ENCODE results near the gene MTRR. TPM values are rescaled to one million over a fixed set of nuclear protein-coding genes. Genes with fewer than 3 reads are reported as not detected.

Gene MTRR
- total and polyA plus RNA-seq, 2 of the 4 experiments (the other 2 are of a cell fraction), result 33.2 to 33.5 TPM

- Histone ChIP-seq H2AK9ac (replicated peaks; ENCODE audit: low read depth, low read length, poor library complexity) (no peak overlapping the region), H2BK20ac (ENCODE audit: low read depth, low read length) (no peak overlapping the region), H3K4me1 (ENCODE audit: control insufficient read depth, insufficient read depth, low read length) (peaks cover 8% of the 10 kb centered on the region; the same call in 1 of the 2 replicates), H2AK5ac (ENCODE audit: low read depth, low read length) (no peak overlapping the region), H4K20me1 (ENCODE audit: insufficient read depth, low read length) (peaks cover 6% of the 10 kb centered on the region; the same call in 1 of the 2 replicates), H3K9me3 (ENCODE audit: control insufficient read depth, insufficient read depth, low read length) (no peaks in the 10 kb centered on the region), H3K36me3 (ENCODE audit: control insufficient read depth, insufficient read depth, low read length) (peaks cover 13% of the 10 kb centered on the region), H4K91ac (ENCODE audit: insufficient read depth, low read depth, low read length) (no peak overlapping the region), H3K14ac (replicated peaks; ENCODE audit: low read depth, low read length) (no peak overlapping the region), H2BK120ac (ENCODE audit: low read depth, low read length) (no peak overlapping the region), H3K56ac (ENCODE audit: extremely low read depth, insufficient read depth, low read length) (no peak overlapping the region), H3K9ac (ENCODE audit: low read depth, low read length) (no peak overlapping the region), H3K23ac (ENCODE audit: low read depth, low read length) (no peak overlapping the region), H3K27me3 (ENCODE audit: control insufficient read depth, insufficient read depth, low read length) (no peaks in the 10 kb centered on the region), H3K4ac (ENCODE audit: low read depth, low read length) (no peak overlapping the region), H3K4me3 (ENCODE audit: insufficient read depth, low read depth, low read length) (no peak overlapping the region), H4K5ac (ENCODE audit: low read depth, low read length) (no peak overlapping the region), H3K4me2 (ENCODE audit: low read depth, low read length) (no peak overlapping the region), H3K79me1 (ENCODE audit: low read depth in 1 of 2, low read length in 2 of 2) (peaks cover 15 to 54% of the 10 kb centered on the region in 2 experiments), H2BK15ac (ENCODE audit: low read depth, low read length) (no peak overlapping the region), H3K27ac (ENCODE audit: insufficient read depth, low read length) (no peak overlapping the region), H2BK5ac (ENCODE audit: low read depth, low read length, poor library complexity, severe bottlenecking) (no peak overlapping the region), H3K18ac (ENCODE audit: low read depth, low read length) (no peak overlapping the region), H3K9me1 (ENCODE audit: insufficient read depth, low read length) (0 out of 2 replicates have a peak, but pooled peaks cover 4% of the 10 kb centered on the region), H4K8ac (ENCODE audit: low read depth in 2 of 2, low read length in 2 of 2) (no peak overlapping the region), H2AFZ (replicated peaks; ENCODE audit: low read length, poor library complexity) (no peak overlapping the region)
- WGBS, 2 experiments (ENCODE audit: extremely low coverage in 2 of 2, insufficient read length in 1 of 2), result no CpG with 5 or more reads among the region's 4 CpGs
- in situ Hi-C loops (cut with MboI; ENCODE audit: low sequenced_read_pairs), result loop anchor here (25.0 kb wide), 2 partner anchors 1187 to 1662 kb away; partner anchors contain the start of gene SEMA5A
- no peak for DNase-seq
- POLR2A ChIA-PET (ENCODE audit: unreplicated experiment), result no interaction called here
- no peak for ATAC-seq (ENCODE audit: low read depth)
- BruUV-seq (replicated peaks), result no TSS peak
- dilution Hi-C loops (cut with HindIII; ENCODE audit: low sequenced_read_pairs, unreplicated experiment), result no loop called here
- CTCF ChIA-PET, result no interaction called here
- TF ChIP-seq CTCF (conservative IDR thresholded peaks at IDR 0.05; ENCODE audit: low read depth, low read length), result no peak
- no peak for TF ChIP-seq RCOR1 (IDR thresholded peaks at IDR 0.05; ENCODE audit: insufficient replicate concordance, low read length)
- no peak for TF ChIP-seq MXI1 (IDR thresholded peaks at IDR 0.05; ENCODE audit: borderline replicate concordance, low read depth, low read length)
- TF ChIP-seq BHLHE40 (IDR thresholded peaks at IDR 0.05; ENCODE audit: low read depth, low read length), result no peak
- intact Hi-C loops (cut with micrococcal nuclease), result loop anchor here (10.0 kb wide), 1 partner anchor 960 kb away; no protein-coding TSS in a partner anchor
Observed at GRCh38 chr5:7875151-7875550, 6.2 kb downstream of the MTRR start.
